Nephron (organoid): Measurements from ENCODE around the gene PTPRN2.

Source experiments
- H3K27ac Mint-ChIP-seq, 3 experiments: 2 replicates each; pipeline ENCODE4 v1.8.0; 2020; ENCODE audit warnings: mixed read lengths in 3 of 3, mild to moderate bottlenecking in 2 of 3, moderate library complexity in 1 of 3
- H3K27me3 Mint-ChIP-seq: 2 replicates; pipeline ENCODE4 v1.8.0; 2021; ENCODE audit warnings: low read depth, mild to moderate bottlenecking, moderate library complexity, mixed read lengths
- H3K36me3 Mint-ChIP-seq: 2 replicates; pipeline ENCODE4 v1.8.0; 2020; ENCODE audit warnings: low read depth, mixed read lengths
- H3K4me1 Mint-ChIP-seq: 2 replicates; pipeline ENCODE4 v1.8.0; 2020; ENCODE audit warnings: mixed read lengths
- H3K4me3 Mint-ChIP-seq, 3 experiments: 2 replicates each; pipeline ENCODE4 v1.8.0; 2020; ENCODE audit warnings: mild to moderate bottlenecking in 3 of 3, mixed read lengths in 3 of 3, moderate library complexity in 2 of 3
- H3K9me3 Mint-ChIP-seq: 2 replicates; pipeline ENCODE4 v1.8.0; 2020; ENCODE audit warnings: mixed read lengths
- CTCF ChIP-seq, 3 experiments: fragments of 200-600 bp; sonication (generic); IDR thresholded peaks; one replicate each; pipeline ENCODE4 v1.5.0; 2021; ENCODE audit warnings: antibody characterized with exemption in 3 of 3; ENCODE audit not compliant: unreplicated experiment in 3 of 3

Gene PTPRN2

DNA sequence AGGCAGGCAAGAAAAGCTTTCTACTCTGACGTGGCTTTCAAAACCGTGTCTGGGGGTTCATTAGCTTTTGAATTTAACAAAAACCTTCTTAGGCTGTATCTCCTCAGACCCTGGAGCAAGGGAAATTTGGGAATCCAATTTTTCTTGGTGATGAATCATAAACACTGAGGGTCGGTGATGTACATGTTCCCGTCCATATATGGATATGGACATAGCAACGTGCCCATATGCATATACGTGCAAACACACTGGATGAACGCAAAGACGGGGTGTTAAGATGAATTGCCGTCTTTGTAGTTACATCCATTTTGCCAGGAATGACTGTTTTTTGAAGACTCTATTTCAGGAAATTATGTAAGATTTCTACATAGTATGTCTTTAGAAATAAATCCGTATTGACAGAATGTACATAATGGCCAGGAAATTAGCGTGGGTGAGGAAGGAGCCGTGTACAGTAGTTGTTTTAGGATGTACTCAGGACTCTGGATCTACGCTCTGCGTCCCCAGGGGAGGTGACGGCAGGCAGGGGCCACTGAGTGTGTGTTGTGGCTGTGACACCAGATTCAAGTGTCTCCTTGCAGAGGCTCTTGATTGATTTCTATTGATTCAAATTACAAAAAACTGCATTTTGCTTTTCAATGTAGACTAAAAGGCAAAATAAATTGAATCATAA, 1012.6 kb downstream of the PTPRN2 start:
- H3K27me3 Mint-ChIP-seq, result peaks cover 11% of the 10 kb centered on the region
- no peaks in the 10 kb centered on the region for H3K4me1 Mint-ChIP-seq
- H3K36me3 Mint-ChIP-seq, result no peaks in the 10 kb centered on the region
- no peak overlapping the region for H3K4me3 Mint-ChIP-seq
- TF ChIP-seq CTCF (IDR thresholded peaks at IDR 0.05; ENCODE audit: unreplicated experiment in 3 of 3), result no peak
- H3K27ac Mint-ChIP-seq, result no peak overlapping the region
- H3K9me3 Mint-ChIP-seq, result no peaks in the 10 kb centered on the region

DNA sequence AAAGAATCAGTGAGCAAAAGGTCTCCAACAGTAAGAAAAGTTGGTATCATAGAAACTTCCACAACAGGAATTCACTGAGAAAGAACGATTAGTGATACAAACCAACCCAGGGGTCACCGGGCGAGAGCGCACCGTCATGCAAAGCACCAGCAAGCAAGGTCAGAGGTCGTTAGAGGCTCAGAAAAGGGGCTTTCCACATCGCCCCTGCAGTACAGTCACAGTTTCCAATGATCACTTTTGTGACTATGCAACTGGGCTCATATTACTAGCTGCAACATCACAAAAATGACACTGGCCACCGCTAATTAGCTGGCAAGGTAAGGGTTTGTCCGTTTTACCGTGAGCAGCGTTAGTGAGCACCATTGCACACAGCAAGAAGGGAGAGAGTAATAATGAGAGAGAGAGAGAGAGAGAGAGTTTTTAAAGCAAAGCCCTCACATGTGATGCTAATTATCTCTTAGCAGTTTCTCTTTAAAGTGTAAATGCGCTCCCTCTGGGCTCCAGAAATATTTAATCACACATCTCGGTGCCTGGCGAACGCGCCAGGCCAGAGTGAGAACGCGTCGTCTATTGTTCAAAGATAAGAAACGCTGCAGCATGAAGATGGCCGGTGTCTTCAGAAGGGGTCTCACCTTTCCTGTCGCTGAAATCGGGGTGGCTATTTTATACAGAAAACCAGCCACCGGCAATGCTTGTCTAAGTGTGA, 1013.4 kb downstream of the PTPRN2 start:
- Mint-ChIP-seq H3K4me3 (no peak overlapping the region), H3K4me1 (peaks cover 4% of the 10 kb centered on the region), H3K36me3 (no peaks in the 10 kb centered on the region), H3K27ac (no peak overlapping the region), H3K27me3 (peaks cover 11% of the 10 kb centered on the region), H3K9me3 (no peaks in the 10 kb centered on the region)
- TF ChIP-seq CTCF (IDR thresholded peaks at IDR 0.05; ENCODE audit: unreplicated experiment in 3 of 3), result no peak

- H3K27me3 Mint-ChIP-seq, result peaks cover 11% of the 10 kb centered on the region
- TF ChIP-seq CTCF (IDR thresholded peaks at IDR 0.05; ENCODE audit: unreplicated experiment in 3 of 3), result no peak
- H3K4me3 Mint-ChIP-seq, result no peak overlapping the region
- no peaks in the 10 kb centered on the region for H3K9me3 Mint-ChIP-seq
- no peaks in the 10 kb centered on the region for H3K36me3 Mint-ChIP-seq
- H3K27ac Mint-ChIP-seq, result no peak overlapping the region
- peaks cover 13% of the 10 kb centered on the region for H3K4me1 Mint-ChIP-seq
Measured at GRCh38 chr7:157573244-157573643, 1014.4 kb downstream of the PTPRN2 start.

DNA sequence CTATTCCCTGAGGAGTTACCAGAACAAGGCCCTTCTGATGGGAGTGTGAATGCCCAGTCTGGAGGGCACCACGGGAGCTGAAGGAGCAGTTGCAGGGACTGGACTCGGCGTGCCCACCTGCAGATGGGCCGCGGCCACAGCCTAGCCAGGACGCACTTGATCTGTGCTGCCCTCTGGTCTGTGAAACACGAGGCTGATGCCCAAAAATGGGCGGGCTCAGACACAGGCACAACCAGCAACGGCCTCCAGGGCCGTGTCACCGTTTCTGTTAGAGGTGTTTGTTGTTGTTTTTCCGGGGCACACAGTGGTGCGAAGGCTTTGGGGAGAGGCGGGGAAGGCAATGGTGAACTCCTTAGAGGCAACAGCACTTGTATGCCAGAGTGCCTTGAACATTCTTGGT, 1015.0 kb downstream of the PTPRN2 start:
- Mint-ChIP-seq H3K9me3 (no peaks in the 10 kb centered on the region), H3K27me3 (peaks cover 14% of the 10 kb centered on the region), H3K4me1 (peaks cover 17% of the 10 kb centered on the region), H3K27ac (no peak overlapping the region), H3K4me3 (no peak overlapping the region), H3K36me3 (no peaks in the 10 kb centered on the region)
- TF ChIP-seq CTCF (IDR thresholded peaks at IDR 0.05; ENCODE audit: unreplicated experiment in 3 of 3), result no peak

DNA sequence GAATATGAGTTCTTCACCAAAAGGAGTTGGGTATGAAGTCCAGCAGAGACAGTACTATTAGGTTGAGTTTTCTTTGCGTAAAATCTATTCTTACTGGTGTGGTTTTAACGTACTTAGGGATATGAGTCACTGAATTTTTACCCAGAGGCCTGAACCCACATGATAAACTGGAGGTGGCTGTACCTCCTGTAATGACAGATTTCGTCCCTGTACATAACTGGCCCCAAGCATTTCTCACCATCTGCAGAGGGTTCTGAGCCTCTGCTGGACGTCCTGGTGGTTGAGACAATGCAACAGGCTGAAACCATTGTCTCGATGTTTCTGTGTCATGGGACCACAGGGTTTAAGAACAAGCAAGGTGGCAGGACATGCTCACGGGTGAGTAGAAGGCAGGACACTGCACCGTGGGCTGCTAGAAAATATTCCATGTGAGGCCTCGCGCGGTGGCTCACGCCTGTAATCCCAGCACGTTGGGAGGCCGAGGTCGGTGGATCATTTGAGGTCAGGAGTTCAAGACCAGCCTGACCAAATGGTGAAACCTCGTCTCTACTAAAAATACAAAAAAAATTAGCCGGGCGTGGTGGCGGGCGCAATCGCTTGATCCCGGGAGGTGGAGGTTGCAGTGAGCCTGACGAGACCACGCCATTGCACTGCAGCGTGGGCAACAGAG, 1017.0 kb downstream of the PTPRN2 start:
- H3K27ac Mint-ChIP-seq, result peak overlapping the region in 2 of 3 experiments; percentile 56 to 81
- no peaks in the 10 kb centered on the region for H3K36me3 Mint-ChIP-seq
- H3K4me3 Mint-ChIP-seq, result no peak overlapping the region
- H3K27me3 Mint-ChIP-seq, result peaks cover 9% of the 10 kb centered on the region
- H3K9me3 Mint-ChIP-seq, result no peaks in the 10 kb centered on the region
- peaks cover 17% of the 10 kb centered on the region for H3K4me1 Mint-ChIP-seq
- no peak for TF ChIP-seq CTCF (IDR thresholded peaks at IDR 0.05; ENCODE audit: unreplicated experiment in 3 of 3)
